ENCODE results near the gene SCG2. TPM values are rescaled to one million over a fixed set of nuclear protein-coding genes. Genes with fewer than 3 reads are reported as not detected.

The SCG2 gene
- total and polyA plus RNA-seq, 4 donors = 1.5 to 6.0 (median 2.9) TPM

Other genes with a start within 250 kb of the SCG2 start
- 1 to 10 TPM in 1 of 2 donors, under 1 TPM in 1; 0.91 to 2.0 TPM for gene AP1S3, start 235.2 kb upstream of the SCG2 start, total RNA-seq
- under 1 TPM; 0.26 to 0.50 TPM for gene AP1S3, start 235.2 kb upstream of the SCG2 start, polyA plus RNA-seq

Measured in aorta (tissue), 4 donors.